HG03520 (cell line): ENCODE data around the gene CDK19.
"Not testable (repeated sequence)": the region's sequence is repeated elsewhere in the genome, so short reads cannot be mapped to it uniquely, and the experiment has no call there.

Experiments
- ATAC-seq: cut with Tn5 transposase; IDR thresholded peaks from one replicate; pipeline ENCODE4 v1.9.1; 2021; ENCODE audit warnings: mild to moderate bottlenecking, moderate library complexity; ENCODE audit not compliant: unreplicated experiment

Gene CDK19

DNA sequence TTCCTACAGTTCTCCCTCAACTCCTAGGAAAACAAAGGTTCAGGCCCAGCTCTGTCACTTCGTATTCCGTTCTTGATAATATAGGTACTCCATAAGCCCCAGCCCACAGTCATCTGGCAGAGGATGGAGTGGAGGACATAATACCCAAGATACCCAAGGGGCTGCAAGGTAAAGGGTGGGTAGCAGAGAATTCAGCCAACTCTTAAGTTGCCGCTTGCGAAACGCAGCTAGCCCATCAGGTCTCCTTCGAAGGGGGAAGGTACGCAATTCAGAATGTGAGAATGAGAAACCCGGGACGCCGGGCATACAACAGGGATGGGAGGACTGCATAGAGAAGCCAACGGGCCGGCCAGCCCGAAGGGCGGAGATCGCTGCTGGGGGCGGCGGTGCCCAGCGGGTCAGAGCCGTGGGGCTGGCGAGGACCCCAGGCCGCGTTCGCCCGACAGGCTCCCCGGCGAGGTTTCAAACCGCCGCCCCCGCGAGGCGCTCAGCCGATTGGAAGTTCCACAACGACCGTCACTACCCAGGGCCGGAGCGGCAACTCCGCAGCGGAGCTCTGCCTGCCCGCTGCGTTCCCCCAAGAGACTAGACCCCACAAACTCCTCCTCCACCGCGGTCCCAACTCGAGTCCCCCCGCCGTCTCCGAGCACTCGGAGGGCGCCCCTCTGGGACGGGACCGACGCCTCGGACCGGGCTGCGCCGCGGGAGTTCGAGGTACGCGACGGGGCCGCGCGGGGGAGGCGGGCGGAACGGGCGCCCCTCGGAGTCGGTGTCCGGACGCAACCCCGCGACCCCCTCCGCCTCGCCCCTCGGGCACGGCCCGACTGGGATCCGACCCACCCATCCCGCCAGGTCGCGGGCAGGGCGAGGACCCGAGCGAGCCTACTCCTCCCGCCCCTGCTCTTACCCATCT lies 911 bp downstream of the CDK19 start:
- peak; percentile 10 for ATAC-seq

DNA sequence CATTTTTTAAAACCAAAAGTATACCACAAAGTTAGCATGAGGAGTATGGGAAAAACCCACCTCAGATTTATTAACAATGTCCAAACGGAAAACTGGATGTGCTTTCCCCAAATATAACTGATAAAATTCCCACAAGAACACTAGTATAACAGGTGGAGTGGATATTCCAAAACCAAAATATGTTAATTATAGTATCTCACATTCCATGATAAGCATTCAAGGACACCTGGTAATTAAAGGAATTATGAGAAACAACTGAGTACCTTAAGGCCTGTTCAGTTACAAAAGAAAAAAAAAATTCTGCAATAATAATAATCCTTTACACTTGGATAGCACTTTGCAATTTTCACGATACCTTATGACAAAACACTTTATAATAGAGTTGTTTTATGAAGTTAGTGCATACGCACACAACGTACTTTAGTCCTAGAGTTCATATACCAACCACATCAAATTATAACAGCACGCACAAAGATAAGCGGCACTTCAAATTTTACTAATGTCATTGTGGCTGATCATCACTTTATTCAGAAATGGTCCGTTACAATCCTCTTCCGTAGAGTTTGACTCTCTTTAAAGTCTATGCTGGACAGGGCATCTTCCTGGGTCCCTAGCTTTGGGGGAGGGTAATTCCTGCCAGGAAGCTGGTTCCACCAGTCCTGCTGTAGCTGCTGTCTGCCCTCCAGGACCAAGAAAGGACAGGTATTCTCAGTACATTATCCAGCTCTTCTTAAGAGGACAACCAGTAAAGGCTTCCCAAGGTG lies 1.7 kb downstream of the CDK19 start:
- no peak for ATAC-seq

DNA sequence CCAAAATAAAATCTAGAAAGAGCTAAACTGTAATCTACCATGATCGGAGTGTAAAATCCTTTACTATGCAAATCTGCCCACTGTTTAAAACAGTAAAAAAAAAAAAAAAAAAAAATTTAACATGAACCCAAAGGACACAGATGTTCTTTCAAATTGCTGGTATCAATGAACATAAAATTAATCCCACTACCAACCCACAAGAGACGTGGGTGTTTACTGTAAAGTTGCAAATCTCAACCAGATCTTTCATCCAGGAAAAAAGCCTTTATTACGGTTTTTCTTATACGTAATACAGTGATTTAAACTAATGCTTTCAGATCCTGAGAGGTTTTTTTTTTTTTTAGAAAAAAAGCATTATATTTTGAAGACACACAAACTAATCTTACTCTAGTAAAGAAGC lies 2.5 kb downstream of the CDK19 start:
- no peak for ATAC-seq

DNA sequence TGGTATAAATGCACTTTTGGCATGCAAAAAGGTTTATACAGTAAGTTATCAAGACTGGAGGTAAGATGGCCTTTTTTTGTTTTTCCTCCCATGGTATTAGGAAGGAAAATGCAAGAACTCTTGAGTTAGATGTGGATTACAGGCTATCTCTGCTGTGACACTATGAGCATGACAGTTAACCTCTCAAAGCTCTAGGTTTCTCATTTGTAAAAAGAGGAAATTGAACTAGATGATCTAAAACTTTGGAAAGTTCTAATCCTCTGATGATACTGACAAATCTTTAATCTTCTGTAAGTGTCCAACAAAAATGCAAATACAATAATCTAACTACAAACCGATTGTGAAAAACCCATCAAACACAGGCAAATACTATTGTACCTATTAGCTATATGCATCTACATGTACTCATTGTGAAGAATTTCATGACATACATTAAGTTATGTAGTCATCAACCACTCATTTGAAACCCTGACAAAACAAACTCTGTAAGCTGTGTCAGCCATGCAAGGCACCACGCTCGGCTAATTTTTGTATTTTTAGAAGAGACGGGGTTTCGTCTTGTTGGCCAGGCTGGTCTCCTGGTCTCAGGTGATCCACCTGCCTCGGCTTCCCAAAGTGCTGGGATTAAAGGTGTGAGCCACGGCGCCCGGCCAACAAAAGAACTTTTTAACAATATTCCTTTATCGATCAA lies 4.2 kb downstream of the CDK19 start:
- ATAC-seq, result no peak

DNA sequence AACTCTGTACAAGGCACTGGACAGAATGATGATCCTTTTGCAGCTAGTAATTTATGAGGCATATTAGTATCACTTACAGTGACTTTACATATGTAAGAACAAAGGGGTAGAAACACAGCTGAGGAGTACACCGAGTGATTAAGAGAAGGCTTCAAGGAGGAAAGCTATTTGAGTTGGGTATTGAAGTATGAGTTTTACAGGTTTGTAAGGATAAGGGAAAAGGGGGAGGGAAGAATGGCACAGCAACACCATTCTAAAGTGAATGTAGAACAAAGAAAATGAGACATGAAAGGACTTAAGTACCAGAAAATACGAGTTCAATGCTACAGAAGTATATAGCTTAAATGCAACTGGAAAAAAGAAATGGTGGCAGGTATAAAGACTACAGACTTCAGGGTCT lies 5.5 kb downstream of the CDK19 start:
- no peak for ATAC-seq

DNA sequence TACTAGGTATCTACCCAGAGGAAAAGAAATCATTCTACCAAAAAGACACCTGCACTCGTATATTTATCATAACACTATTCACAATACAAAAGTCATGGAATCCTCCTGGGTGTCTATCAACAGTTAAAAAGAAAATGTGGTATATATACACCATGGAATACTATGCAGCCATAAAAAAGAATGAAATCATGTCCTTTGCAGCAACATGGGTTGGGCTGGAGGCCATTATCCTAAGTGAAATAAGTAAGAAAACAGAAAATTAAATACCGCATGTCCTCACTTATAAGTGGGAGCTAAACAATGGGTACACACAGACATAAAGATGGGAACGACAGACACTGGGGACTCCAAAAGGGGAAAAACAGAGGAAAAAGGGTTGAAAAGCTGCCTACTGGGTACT lies 13.1 kb downstream of the CDK19 start:
- not testable (repeated sequence) for ATAC-seq

DNA sequence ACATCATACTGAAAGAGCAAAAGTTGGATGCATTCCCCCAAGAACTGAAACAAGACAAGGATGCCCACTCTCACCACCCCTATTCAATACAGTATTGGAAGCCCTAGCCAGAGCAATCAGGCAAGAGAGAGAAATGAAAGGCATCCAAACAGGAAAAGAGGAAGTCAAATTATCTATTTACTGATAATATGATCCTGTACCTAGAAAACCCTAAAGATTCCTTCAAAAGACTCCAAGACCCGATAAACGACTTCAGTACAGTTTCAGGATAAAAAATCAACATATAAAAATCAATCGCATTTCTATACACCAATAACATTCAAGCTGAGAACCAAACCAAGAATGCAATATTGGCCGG lies 14.5 kb downstream of the CDK19 start:
- no peak for ATAC-seq

DNA sequence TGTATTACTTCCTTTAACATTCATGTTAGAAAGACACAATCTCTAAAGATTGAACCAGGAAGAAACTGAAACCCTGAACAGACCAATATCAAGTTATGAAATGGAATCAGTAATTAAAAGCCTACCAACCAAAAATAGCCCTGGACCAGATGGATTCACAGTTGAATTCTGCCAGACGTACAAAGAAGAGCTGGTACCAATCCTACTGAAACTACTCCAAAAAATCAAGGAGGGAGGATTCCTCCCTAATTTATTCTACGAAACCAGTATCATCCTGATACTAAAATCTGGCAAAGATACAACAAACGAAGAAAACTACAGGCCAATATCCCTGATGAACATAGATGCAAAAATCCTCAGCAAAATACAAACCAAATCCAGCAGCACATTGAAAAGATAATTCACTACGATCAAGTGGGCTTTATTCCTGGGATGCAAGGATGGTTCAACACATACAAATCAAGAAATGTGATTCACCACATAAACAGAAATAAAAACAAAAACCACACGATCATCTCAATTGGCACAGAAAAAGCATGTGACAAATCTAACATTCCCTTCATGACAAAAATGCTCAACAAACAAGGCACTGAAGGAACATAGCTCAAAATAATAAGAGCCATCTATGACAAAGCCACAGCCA lies 15.0 kb downstream of the CDK19 start:
- ATAC-seq, result no peak

DNA sequence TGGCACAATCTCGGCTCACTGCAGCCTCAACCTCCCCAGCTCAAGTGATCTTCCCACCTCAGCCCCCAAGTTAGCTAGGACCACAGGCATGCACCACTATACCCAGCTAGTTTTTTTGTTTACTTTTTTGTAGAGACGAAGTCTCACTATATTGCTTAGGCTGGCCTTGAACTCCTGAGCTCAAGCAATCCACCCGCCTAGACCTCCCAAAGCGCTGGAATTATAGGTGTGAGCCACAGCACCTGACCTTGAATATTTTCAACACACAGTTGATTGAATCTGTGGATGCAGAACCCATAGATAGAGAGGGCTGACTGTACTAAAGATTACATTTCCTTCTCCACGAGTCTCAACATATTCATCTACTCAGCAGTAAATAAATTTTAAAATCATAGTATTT lies 15.6 kb downstream of the CDK19 start:
- no peak for ATAC-seq

DNA sequence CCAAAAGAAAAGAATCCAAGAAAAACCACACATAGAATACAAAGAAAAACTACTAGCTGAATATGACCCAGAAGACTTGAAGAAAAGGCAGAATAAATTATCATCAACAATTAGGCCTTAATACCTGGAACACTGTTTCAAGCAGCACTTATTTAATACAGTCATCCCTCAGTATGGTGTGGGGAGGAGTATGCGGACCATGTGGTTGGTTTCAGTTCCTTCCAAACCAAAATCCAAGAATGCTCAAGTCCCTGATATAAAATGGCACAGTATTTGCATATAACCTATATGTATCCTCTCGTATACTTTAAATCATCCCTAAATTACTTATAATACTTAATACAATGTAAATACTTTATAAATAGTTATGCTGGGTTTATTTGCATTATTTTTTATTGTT lies 16.1 kb downstream of the CDK19 start:
- no peak for ATAC-seq

DNA sequence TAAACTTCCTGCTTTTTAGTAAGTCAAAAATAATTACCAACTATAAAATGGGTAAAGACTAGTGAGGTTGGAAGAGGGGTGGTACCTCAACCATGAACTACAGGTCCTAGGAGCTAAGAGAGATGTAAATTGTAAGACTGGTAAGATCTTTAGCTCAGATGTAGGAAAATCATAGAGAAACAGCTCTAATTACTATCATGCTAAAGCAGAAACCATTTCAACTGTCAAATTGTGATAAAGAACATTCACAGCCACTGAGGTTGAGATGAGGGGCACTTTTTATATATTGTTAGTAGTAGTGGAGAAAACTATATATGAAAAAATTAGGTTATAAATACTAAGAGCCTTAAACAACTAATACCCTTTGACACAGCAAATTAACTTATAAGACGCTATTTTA lies 20.0 kb downstream of the CDK19 start:
- ATAC-seq, result no peak

DNA sequence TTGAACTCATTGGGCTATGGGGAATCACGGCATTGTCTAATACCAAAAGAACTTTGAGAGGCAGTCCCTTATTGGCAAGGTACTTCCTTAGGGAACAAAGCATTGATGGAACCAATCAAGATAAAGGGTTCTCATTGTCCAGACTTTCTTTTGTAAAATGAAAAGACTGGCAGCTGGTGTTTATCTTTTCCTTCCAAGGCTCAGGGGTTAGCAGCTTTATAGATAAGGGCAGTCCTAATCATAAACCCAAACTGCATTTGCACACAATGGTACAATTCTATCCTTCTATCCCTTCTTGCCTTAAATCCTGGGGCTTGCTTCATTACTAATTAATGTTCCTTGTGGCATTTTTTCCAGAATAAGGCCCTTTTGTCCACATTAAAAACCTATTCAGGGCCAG lies 28.6 kb downstream of the CDK19 start:
- no peak for ATAC-seq

DNA sequence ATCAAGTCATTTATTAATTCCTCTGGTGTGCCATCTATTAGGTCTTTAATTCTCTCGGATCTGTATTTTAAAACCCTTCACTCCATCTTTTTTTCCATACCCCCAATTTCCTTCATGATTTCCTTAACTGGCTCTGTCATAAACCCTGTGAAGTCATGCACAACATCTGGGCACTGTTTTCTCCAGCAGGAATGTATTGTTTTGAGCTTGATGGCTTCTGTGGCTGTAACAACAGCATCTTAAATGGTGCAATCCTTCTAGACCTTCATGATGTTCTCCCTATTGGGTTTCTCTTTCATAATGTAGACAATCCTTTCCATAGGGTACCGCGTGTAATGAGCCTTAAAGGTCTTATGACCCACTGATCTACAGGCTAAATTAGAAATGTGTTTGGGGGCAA lies 29.0 kb downstream of the CDK19 start:
- no peak for ATAC-seq

DNA sequence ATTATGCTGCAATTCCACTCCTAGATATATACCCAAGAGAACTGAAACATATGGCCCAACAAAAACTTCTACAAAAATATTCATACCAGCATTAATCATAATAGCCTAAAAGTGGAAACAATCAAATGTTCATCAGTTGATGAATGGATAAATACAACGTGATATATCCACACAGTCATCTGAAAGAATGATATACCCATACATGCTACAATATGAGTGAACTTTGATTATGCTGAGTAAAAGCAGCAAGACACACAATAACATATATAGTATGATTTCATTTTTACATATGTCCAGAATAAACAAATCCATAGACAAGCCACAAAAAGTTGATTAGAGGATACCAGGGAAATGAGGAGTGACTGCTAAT lies 30.7 kb downstream of the CDK19 start:
- ATAC-seq, result peak; percentile 16

DNA sequence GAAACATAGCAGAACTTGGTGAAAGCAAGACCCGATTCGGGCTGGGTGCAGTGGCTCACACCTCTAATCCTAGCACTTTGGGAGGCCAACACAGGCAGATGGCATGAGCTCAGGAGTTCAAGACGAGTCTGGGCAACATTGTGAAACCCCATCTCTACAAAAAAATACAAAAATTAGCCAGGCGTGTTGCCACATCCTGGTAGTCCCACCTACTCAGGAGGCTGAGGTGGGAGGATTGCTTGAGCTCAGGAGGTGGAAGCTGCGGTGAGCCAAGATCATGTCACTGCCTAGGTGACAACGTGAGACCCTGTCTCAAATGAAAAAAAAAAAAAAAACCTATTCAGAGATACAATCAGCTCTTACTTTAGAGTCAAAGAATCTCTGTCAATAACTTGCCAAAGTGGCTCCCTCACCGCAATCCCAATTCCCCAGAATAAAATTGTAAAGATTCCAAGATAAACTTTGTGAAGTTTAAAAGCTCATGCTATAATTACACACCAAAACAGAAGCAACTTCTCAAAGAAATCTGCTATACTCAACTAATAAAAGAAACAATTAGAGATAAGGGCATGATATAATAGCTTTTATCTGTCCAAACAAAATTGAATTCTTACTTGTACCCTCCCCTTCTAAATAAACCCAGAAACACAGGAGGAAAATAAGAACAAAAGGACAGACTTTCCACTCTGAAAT lies 33.6 kb downstream of the CDK19 start:
- ATAC-seq, result no peak

DNA sequence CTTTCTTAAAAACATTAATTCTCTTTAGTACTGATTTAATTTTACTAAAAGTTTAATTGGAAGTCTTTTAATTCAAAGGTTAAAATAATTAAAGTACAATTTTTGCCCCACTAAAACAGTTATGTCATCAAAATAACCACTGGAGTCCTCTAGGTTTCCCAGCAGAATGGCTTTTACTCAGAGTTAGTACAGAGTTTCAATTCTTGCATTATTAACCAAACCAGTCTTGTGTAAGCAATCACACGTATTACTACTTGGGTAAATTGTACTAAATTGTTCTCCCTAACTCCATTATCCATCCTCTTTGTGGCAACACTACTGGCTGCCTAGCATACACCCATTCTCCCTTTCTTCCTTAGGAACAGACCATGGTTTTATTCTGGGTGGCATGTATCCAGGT lies 36.9 kb downstream of the CDK19 start:
- ATAC-seq, result no peak

DNA sequence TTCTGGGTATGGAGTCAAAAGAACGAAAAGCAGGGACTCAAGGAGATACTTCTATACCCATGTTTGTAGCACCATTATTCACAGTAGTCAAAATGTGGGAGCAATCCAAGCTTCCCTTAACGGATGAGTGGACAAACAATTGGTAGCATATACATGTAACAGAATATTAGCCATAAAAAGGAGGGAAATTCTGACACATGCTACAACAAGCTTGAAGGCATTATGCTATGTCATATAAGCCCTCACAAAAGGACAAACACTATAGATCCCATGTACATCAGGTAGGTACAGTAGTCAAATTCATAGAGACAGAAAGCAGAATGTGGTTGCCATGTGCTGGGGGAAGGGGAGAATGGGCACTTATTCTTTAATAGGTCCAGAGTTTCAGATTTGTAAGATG lies 37.6 kb downstream of the CDK19 start:
- no peak for ATAC-seq

DNA sequence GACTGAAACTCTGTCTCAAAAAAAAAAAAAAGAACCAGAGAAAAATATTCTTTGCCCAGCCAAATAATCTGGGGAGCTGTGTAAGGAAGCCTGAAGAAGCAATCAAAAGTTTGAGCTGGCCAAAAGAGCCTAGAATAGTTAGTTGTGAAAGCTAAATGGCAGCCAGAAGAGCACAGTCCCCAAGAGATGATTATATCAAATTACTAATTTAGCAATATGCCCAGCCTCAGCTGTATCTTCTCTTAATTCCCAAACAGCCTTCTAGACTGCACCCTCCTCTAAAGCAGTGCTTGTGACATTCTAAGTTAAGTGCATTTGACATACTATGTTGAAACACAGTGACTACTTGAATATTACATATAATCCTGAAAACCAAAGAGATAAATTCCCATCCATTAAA lies 38.9 kb downstream of the CDK19 start:
- no peak for ATAC-seq

DNA sequence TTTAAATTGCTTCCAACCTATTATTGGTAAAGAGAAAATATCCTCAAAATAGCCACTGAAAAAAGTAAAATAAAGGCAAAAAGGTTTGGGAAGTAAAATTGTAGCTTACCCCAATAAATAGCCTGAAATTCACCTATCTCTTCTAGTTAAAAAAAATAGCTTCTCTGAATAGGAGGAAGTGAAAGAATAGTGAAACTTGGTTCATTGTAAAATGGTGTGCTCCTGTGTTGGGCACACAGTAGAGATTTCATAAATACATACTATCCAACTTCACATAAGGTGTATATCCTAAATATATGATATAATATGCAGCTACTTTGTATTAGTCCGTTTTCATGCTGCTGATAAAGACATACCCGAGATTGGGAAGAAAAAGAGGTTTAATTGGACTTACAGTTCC lies 45.3 kb downstream of the CDK19 start:
- no peak for ATAC-seq

DNA sequence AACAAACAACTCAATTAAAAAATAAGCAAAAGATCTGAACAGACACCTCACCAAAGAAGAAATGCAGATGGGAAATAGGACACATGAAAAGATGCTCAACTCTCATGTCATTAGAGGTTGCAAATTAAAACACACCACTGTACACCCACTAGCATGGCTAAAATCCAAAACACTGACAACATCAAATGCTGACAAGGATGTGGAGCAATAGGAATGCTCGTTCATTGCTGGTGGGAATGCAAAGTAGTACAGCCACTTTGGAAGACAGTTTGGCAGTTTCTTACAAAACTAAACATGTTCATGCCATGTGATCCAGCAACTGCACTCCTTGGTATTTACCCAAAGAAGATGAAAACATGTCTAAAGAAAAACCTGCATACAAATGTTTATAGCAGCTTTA lies 47.2 kb downstream of the CDK19 start:
- ATAC-seq, result no peak

DNA sequence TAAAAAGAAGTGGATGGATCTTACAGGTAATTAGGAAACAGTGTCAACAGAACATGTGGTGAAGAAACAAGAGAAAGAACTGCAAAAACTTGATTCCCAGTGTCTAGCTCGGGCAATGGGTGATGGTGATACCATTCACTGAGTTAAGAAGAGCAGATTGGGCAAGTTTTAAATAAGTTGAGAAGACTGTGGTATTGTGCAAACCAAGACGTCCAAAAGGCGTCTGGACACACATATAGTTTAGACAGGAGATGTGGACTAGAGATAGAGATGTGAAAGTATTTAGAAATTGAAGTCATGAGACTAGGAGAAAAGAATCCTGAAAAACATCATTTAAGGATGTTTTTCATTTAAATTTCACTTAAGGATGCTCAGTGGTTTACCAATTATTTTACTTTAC lies 53.9 kb downstream of the CDK19 start:
- no peak for ATAC-seq
